RPMI8226 (cell line): ENCODE measurements around the gene ITPR3.

ENCODE experiments used
- DNase-seq: peaks from one replicate; pipeline ENCODE4 v3.0.0-alpha.2; 2015

ITPR3 gene

GRCh38 chr6:33620856-33621710 lies at the start of gene ITPR3:
Gene ITPR3 (plus strand): TSS chr6:33621322. CDS start chr6:33621603, 281 bp downstream.
- DNase-seq = peak; percentile 92

DNA sequence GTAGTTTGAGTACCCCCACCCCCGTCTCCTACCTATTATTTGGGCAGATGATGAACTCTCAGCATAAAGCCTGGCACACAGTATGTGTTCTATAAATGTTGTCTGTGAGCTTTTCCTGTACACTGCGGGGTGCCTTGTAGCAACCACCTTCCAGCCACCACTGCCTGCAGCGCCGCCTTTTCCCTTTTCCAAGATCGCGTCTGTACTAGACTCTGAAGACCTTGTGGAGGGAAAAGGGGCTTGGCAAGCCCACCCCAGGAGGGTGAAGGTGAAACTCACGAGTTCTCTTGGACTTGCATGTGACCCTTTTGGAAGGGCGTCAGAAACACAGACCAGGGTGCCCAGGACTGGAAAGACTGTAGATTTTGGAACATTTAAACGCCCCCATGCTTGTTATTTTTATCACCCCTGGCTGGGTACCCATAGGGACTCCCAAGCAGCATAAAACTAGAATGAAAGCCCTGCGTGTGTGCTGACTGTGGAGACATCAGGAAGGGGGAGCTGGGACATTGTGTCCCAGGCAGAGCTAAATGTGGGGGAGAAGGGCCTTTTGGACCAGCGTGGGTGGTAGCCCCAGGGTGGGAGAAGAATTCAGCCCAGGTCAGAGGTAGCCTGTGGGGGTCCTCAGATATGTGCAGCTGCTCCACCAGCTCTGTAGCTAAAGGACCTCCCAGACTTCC lies 49.3 kb upstream of the ITPR3 start:
- DNase-seq = no peak

DNA sequence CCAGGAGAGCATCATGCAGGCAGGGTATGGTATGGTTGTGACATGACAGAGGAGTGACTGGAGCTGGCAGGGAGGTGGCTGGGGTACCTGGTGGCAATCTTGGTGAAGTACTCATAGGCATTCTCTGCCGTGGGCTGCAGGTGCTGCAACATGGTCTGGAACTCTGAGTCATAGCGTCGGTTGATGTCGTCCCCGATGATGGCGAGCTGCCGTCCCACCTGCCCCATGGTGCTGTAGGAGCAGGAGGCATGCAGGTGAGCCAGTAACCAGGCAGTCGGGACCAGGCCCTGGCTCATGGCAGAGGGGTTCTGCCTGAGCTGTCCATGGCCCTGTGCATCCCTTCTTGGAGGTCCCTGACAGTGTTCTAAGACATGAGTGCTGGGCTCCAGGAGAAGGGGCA lies 45.9 kb upstream of the ITPR3 start:
- no peak for DNase-seq

DNA sequence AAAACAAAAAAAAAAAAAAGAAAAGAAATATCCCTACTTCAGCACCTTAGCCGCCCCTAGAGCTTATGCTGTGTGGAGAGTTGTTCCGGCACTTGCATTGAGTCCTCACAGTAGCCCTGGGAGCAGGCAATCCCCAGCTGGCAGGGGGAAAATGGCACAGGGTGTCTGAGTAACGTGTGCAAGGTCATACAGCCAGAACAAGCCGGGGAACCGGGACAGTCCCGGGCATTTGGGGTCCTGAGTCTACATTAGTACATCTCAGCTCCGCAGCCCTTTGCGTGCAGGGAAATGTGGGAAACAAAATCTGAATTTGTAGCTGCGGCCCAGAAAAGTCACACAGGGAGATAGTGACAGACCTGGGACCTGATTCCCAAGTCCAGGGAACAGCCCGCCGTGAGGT lies 44.5 kb upstream of the ITPR3 start:
- DNase-seq = no peak

GRCh38 chr6:33577106-33577535 lies 44.0 kb upstream of the ITPR3 start:
- DNase-seq = no peak

DNA sequence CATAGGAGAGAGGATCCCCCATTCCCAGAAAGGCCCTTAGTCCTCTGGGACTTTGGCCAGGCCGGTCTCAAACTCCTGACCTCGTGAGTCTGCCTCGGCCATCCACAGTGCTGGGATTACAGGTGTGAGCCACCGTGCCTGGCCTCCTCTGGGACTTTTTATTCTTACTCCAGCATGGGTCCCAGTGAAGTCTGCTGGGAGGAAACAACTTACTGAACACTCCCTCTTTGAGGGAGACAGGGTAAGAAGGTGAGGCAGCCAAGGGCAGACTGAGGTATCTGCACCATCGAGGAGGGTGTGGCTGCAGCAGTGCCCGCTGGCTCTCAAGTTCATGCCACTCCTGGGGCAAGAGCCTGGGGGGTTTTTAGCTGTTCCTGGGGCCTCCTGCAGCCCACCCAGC lies 43.4 kb upstream of the ITPR3 start:
- DNase-seq = no peak

GRCh38 chr6:33578164-33578563 lies 43.0 kb upstream of the ITPR3 start:
- peak; percentile 53 for DNase-seq

DNA sequence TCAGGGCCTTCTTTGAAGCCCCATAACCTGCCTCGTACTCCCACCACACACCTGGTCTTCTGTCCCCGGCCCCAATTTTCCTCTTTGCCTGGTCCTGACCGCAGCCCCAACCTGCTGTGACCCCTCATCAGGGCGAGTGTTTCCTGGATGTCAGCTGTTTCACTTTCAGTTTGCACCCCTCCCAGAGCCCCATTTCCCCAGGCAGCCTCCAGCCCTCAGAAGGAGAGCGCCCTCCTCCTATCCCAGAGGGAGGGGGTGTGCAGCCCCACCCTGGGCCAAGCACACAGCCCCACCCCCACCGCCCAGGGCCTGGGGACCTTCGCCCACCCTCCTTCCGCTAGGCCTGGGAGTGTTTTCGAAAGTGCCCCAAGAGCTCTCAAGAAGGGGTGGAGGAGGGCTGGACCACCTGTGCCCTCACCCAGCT lies 42.5 kb upstream of the ITPR3 start:
- peak; percentile 82 for DNase-seq

GRCh38 chr6:33579828-33580714 lies 41.1 kb upstream of the ITPR3 start, which contains the start of gene BAK1:
Gene BAK1 (minus strand): TSS chr6:33580276. CDS start chr6:33577604, 2,672 bp downstream.
- DNase-seq = peak; percentile 91

- no peak for DNase-seq
These were observed 39.9 kb upstream of the ITPR3 start for GRCh38 chr6:33581186-33581585.

- peak; percentile 33 for DNase-seq
These were observed 37.4 kb upstream of the ITPR3 start for GRCh38 chr6:33583591-33584155.

DNA sequence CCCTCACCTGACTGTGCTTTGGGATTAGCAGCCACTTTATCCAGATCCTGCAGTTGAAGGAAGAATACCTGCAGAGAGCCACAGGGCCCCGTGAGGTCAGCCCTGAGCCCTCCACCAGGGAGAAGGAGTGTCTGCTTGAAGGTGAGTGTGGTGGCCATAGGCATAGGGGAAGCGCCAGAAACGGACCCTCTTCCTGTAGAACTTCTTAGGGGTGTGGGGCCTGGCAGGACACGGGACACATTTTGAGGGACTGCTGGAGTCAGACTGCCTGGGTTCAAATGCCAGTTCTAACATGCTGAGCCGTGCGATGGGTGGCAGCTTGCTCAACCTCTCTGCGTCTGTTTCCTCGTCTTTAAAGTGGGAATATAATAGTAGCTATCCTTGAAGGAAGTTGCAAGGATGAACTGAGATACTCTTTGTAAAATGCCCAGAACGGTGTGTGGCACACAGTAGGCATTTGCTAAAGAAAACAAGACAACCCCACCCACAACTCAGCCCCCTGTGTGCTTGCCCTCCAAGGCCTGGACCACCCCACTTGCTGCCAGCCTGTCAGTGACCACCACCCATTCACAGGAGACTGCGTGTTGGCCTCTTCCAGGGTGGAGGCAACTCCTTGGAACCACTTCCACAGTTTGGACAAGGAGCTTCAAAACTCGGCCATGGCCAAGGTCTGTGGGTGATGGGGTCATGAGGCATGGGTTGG lies 36.3 kb upstream of the ITPR3 start:
- no peak for DNase-seq

DNA sequence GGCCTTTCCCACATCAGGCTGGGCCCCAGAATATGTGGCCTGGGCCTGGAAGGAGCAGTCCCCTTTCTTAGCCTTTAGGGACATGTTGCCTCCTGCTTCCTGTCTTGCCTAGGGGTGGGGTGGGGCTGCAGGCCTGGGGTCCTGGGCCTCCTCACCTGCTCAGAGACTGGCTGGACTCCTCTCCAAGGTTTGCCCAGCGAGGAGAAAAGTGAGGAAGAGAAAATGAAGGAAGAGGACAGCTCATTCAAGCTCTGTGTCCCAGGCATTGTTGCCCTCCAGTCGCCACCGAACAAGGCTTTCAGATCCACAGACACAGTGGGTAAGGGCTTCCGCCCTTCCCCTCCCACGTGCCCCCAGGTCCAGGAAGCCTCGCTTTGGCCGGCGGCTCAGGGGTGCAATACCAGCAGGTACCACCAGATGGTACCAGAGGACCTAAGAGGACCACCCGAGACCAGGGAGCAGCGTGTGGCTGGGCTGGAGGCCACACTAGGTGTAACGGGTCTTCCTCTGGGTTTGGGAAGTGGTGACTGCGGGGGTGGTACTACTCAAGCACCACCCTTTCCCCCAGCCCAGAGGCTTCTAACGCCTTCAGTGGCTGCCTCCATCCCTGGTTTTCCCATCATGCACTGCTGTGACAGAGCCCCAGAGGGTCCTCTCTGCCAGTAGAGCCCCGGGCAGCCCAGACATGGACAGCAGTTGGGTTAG lies 35.6 kb upstream of the ITPR3 start:
- peak; percentile 83 for DNase-seq

DNA sequence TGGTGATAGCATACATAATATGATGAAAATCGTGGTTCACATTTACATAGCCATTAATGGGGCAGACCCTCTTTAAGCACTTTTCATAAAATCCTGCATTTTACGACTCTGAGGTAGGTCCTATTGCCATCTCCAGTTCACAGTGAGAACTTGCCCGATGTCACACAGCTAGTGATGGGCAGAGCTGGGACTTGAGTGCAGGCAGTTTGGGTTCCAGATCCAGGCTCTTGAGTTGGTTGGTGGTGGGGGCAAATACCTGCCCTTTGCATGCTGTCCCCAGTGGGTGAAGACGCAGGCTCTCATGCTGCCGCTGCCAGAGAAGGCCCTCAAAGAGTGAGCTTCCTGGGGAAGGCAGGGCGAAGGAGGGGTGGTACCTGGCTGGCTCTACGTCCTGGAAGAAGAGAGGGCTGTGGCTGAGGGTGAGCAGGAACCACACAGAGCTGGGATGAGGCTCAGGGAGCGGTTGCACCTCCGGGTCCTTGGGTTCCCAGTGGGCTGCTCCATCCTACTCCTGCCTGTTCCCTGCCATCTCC lies 34.9 kb upstream of the ITPR3 start:
- DNase-seq = no peak

GRCh38 chr6:33587529-33587928 lies 33.6 kb upstream of the ITPR3 start:
- no peak for DNase-seq

GRCh38 chr6:33588894-33589293 lies 32.2 kb upstream of the ITPR3 start:
- no peak for DNase-seq

DNA sequence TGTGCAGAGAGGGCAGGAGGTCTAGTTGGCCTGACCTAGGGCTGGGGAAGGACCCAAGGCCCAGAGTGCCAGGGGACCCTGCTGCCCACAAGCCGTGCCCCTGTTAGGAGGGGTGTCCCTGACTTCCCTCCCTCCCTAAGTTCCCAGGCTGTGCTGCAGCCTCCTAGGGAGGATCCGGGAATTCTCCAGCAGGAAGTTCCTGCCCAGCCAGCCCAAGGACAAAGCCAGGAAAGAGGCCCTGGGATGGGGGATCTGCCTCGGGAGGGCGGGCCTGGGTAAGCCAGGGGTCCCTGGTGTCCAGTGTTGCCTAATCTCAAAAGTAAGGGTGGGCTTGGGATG lies 31.8 kb upstream of the ITPR3 start:
- no peak for DNase-seq

- peak; percentile 41 for DNase-seq
These were observed 31.2 kb upstream of the ITPR3 start for GRCh38 chr6:33589731-33590530.

GRCh38 chr6:33590531-33591198 lies 30.5 kb upstream of the ITPR3 start:
- no peak for DNase-seq
